DND-41 (cell line): ENCODE data around the gene LIPT1.

Source experiments
- EZH2 ChIP-seq: IDR thresholded peaks from 3 replicates; pipeline ENCODE4 v1.6.1; 2012; ENCODE audit warnings: borderline replicate concordance, low read depth, mild to moderate bottlenecking, moderate library complexity, low read length, inconsistent platforms; ENCODE audit not compliant: severe bottlenecking
- TF ChIP-seq, protein P1 (sequence below): IDR thresholded peaks from 2 replicates; pipeline ENCODE4 v1.5.1; 2012; ENCODE audit warnings: borderline replicate concordance, low read length, moderate library complexity, mild to moderate bottlenecking; ENCODE audit not compliant: poor library complexity, severe bottlenecking; ENCODE audit errors: extremely low read depth

DNA sequence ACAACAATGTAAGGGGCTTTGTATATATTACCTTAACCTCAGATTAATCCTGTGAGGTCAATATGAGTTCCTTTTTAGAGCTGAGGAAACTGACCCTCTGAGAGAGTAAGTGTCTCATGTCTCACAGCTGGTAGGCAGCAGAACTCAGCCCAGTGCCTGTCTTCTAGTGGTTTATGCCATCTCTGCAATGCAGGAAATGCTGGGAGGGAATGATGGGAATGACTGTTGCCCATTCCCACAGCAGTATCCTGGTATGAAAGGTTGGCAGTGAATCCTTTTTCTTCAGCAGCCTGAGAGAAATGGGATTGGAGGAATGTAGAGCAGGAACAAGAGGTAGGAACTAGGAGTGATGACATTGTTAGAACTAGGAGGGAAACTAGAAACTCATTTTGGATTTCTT lies 32.2 kb downstream of the LIPT1 start:
- TF ChIP-seq, protein P1, sequence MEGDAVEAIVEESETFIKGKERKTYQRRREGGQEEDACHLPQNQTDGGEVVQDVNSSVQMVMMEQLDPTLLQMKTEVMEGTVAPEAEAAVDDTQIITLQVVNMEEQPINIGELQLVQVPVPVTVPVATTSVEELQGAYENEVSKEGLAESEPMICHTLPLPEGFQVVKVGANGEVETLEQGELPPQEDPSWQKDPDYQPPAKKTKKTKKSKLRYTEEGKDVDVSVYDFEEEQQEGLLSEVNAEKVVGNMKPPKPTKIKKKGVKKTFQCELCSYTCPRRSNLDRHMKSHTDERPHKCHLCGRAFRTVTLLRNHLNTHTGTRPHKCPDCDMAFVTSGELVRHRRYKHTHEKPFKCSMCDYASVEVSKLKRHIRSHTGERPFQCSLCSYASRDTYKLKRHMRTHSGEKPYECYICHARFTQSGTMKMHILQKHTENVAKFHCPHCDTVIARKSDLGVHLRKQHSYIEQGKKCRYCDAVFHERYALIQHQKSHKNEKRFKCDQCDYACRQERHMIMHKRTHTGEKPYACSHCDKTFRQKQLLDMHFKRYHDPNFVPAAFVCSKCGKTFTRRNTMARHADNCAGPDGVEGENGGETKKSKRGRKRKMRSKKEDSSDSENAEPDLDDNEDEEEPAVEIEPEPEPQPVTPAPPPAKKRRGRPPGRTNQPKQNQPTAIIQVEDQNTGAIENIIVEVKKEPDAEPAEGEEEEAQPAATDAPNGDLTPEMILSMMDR, result no peak
- TF ChIP-seq EZH2, result no peak
